H9 (cell line): ENCODE data around the gene MYL3. TPM values are rescaled to one million over a fixed set of nuclear protein-coding genes. Genes with fewer than 3 reads are reported as not detected.

Source experiments
- DNase-seq: peaks from one replicate; pipeline ENCODE4 v3.0.0-alpha.2; 2017
- H2AFZ ChIP-seq: one replicate; pipeline ENCODE4 v1.6.1; 2013; ENCODE audit warnings: mild to moderate bottlenecking, low read length, control low read depth, moderate library complexity
- H2AK5ac ChIP-seq: 2 replicates; pipeline ENCODE4 v1.6.1; 2013; ENCODE audit warnings: low read length, control low read depth, mixed read lengths; ENCODE audit not compliant: insufficient read length
- H2BK120ac ChIP-seq: one replicate; pipeline ENCODE4 v1.6.1; 2013; ENCODE audit warnings: low read depth, mild to moderate bottlenecking, low read length, control low read depth, inconsistent platforms; ENCODE audit not compliant: poor library complexity, severe bottlenecking
- H2BK12ac ChIP-seq: 2 replicates; pipeline ENCODE4 v1.6.1; 2013; ENCODE audit warnings: low read length, control low read depth, mixed read lengths, low read depth; ENCODE audit not compliant: insufficient read length
- H2BK15ac ChIP-seq: 2 replicates; pipeline ENCODE4 v1.6.1; 2013; ENCODE audit warnings: low read depth, low read length, control low read depth
- H2BK20ac ChIP-seq: one replicate; pipeline ENCODE4 v1.6.1; 2013; ENCODE audit warnings: low read depth, mild to moderate bottlenecking, low read length, control low read depth, inconsistent platforms; ENCODE audit not compliant: poor library complexity, severe bottlenecking
- H2BK5ac ChIP-seq: 2 replicates; pipeline ENCODE4 v1.6.1; 2013; ENCODE audit warnings: low read length, control low read depth, mixed read lengths; ENCODE audit not compliant: insufficient read length
- H3K14ac ChIP-seq: 2 replicates; pipeline ENCODE4 v1.6.1; 2013; ENCODE audit warnings: low read length, control low read depth; ENCODE audit not compliant: insufficient read depth
- H3K18ac ChIP-seq: 2 replicates; pipeline ENCODE4 v1.6.1; 2013; ENCODE audit warnings: low read depth, mild to moderate bottlenecking, mixed read lengths, low read length, control low read depth; ENCODE audit not compliant: insufficient read length
- H3K23ac ChIP-seq: 2 replicates; pipeline ENCODE4 v1.6.1; 2013; ENCODE audit warnings: low read length, control low read depth, mixed read lengths, low read depth; ENCODE audit not compliant: insufficient read length
- H3K23me2 ChIP-seq: 2 replicates; pipeline ENCODE4 v1.6.1; 2013; ENCODE audit warnings: low read depth, mild to moderate bottlenecking, mixed read lengths, low read length, control low read depth; ENCODE audit not compliant: insufficient read length, poor library complexity, severe bottlenecking
- H3K27ac ChIP-seq: 2 replicates; pipeline ENCODE4 v1.5.1; 2013; ENCODE audit warnings: low read length, control low read depth, mixed read lengths, low read depth; ENCODE audit not compliant: insufficient read length
- H3K27me3 ChIP-seq: 2 replicates; pipeline ENCODE4 v1.6.1; 2013; ENCODE audit warnings: low read length, control low read depth, inconsistent platforms; ENCODE audit not compliant: insufficient read depth
- H3K4ac ChIP-seq: 2 replicates; pipeline ENCODE4 v1.6.1; 2013; ENCODE audit warnings: low read depth, mild to moderate bottlenecking, control low read depth, inconsistent platforms, low read length, moderate library complexity
- H3K4me1 ChIP-seq: 2 replicates; pipeline ENCODE4 v1.6.1; 2013; ENCODE audit warnings: low read length, control low read depth, inconsistent platforms; ENCODE audit not compliant: insufficient read depth
- H3K4me2 ChIP-seq: 2 replicates; pipeline ENCODE4 v1.6.1; 2013; ENCODE audit warnings: low read length, control low read depth, mixed read lengths; ENCODE audit not compliant: insufficient read length, insufficient read depth
- H3K56ac ChIP-seq: 2 replicates; pipeline ENCODE4 v1.6.1; 2013; ENCODE audit warnings: low read depth, mild to moderate bottlenecking, mixed read lengths, low read length, control low read depth; ENCODE audit not compliant: insufficient read length
- H3K79me1 ChIP-seq: 2 replicates; pipeline ENCODE4 v1.6.1; 2013; ENCODE audit warnings: low read depth, mild to moderate bottlenecking, moderate library complexity, low read length, control low read depth, inconsistent platforms; ENCODE audit not compliant: insufficient read depth, poor library complexity, severe bottlenecking
- H3K79me2 ChIP-seq: 2 replicates; pipeline ENCODE4 v1.6.1; 2013; ENCODE audit warnings: low read length, control low read depth, inconsistent platforms; ENCODE audit not compliant: insufficient read depth
- H3K9ac ChIP-seq: 2 replicates; pipeline ENCODE4 v1.6.1; 2013; ENCODE audit warnings: low read length, control low read depth, mixed read lengths; ENCODE audit not compliant: insufficient read length; ENCODE audit errors: extremely low read depth
- H3K9me3 ChIP-seq: one replicate; pipeline ENCODE4 v1.6.1; 2013; ENCODE audit warnings: low read depth, low read length, inconsistent platforms; ENCODE audit not compliant: control insufficient read depth
- H3T11ph ChIP-seq: one replicate; pipeline ENCODE4 v1.6.1; 2013; ENCODE audit warnings: mild to moderate bottlenecking, low read length, control low read depth, inconsistent platforms
- H4K20me1 ChIP-seq: one replicate; pipeline ENCODE4 v1.6.1; 2013; ENCODE audit not compliant: control insufficient read depth, insufficient read length, insufficient read depth
- H4K5ac ChIP-seq: 2 replicates; pipeline ENCODE4 v1.6.1; 2013; ENCODE audit warnings: low read depth, mild to moderate bottlenecking, mixed read lengths, low read length, control low read depth; ENCODE audit not compliant: insufficient read length
- H4K8ac ChIP-seq: replicated peaks from 2 replicates; pipeline ENCODE4 v1.6.1; 2013; ENCODE audit warnings: low read length, control low read depth, mixed read lengths, low read depth; ENCODE audit not compliant: insufficient read length
- H4K91ac ChIP-seq: 2 replicates; pipeline ENCODE4 v1.6.1; 2013; ENCODE audit warnings: low read depth, mild to moderate bottlenecking, moderate library complexity, mixed read lengths, low read length, control low read depth; ENCODE audit not compliant: insufficient read length
- H3K27ac Mint-ChIP-seq, 3 experiments: 2 replicates in 2 of 3; 3 replicates in 1 of 3; pipeline ENCODE4 v1.8.0; 2020 to 2021; ENCODE audit warnings: mixed read lengths in 3 of 3, mild to moderate bottlenecking in 1 of 3, moderate library complexity in 1 of 3
- H3K27me3 Mint-ChIP-seq: 2 replicates; pipeline ENCODE4 v1.8.0; 2021; ENCODE audit warnings: low read depth, mild to moderate bottlenecking, moderate library complexity, mixed read lengths
- H3K36me3 Mint-ChIP-seq, 3 experiments: 2 replicates in 2 of 3; 3 replicates in 1 of 3; pipeline ENCODE4 v1.8.0; 2020 to 2021; ENCODE audit warnings: low read depth in 3 of 3, mixed read lengths in 3 of 3; ENCODE audit not compliant: insufficient read depth in 1 of 3
- H3K4me1 Mint-ChIP-seq, 2 experiments: 2 replicates each; pipeline ENCODE4 v1.8.0; 2020; ENCODE audit warnings: mixed read lengths in 2 of 2
- H3K4me3 Mint-ChIP-seq, 2 experiments: 2 replicates in 1 of 2; 3 replicates in 1 of 2; pipeline ENCODE4 v1.8.0; 2020 to 2021; ENCODE audit warnings: mild to moderate bottlenecking in 2 of 2, mixed read lengths in 2 of 2, moderate library complexity in 1 of 2
- H3K9me3 Mint-ChIP-seq, 2 experiments: 2 replicates in 1 of 2; 3 replicates in 1 of 2; pipeline ENCODE4 v1.8.0; 2020; ENCODE audit warnings: mild to moderate bottlenecking in 2 of 2, mixed read lengths in 2 of 2, moderate library complexity in 1 of 2
- WGBS: extraction: QIAGEN DNeasy Blood & Tissue Kit; methylation state at CpG from one replicate; pipeline ENCODE4 v1.1.7; 2013; ENCODE audit warnings: missing lambda C conversion rate, low lambda C conversion rate, mixed read lengths; ENCODE audit not compliant: insufficient read length; ENCODE audit errors: extremely low coverage; 5-methylcytosine and 5-hydroxymethylcytosine counted together
- total RNA-seq: library from RNA; stranded (reverse); gene quantifications from 2 replicates; pipeline ENCODE4 v1.2.1, GENCODE V29; 2021
- TF ChIP-seq, protein P1 (sequence below): fragments of 200-600 bp; sonication (generic); conservative IDR thresholded peaks from 3 replicates; pipeline ENCODE4 v1.8.0; 2021; ENCODE audit warnings: antibody characterized with exemption, mild to moderate bottlenecking

Gene MYL3
- total RNA-seq, 1 experiment from 2014 or later: 0.24 TPM

- H3K9me3 Mint-ChIP-seq: no peaks in the 10 kb centered on the region
- WGBS: no CpG with 5 or more reads among the region's 15 CpGs
These were observed 39.0 kb upstream of the MYL3 start for GRCh38 chr3:46902188-46902631.

More at GRCh38 chr3:46902188-46902631, 39.0 kb upstream of the MYL3 start:
- no peak overlapping the region for H2BK12ac ChIP-seq
- H3K56ac ChIP-seq: no peak overlapping the region
- no peak overlapping the region for H4K91ac ChIP-seq
- no peak overlapping the region for H3K9ac ChIP-seq
- H4K20me1 ChIP-seq: no peaks in the 10 kb centered on the region
- H3K79me2 ChIP-seq: no peaks in the 10 kb centered on the region
- H2BK15ac ChIP-seq: no peak overlapping the region
- H2BK5ac ChIP-seq: no peak overlapping the region
- H3K27ac ChIP-seq: no peak overlapping the region
- Mint-ChIP-seq H3K36me3 (no peaks in the 10 kb centered on the region), H3K4me1 (no peaks in the 10 kb centered on the region), H3K27ac (peak overlapping the region in 1 of 3 experiments; percentile 65; a peak in 1 of 7 replicates), H3K27me3 (peaks cover 1% of the 10 kb centered on the region; the same call in 1 of the 2 replicates), H3K4me3 (no peak overlapping the region)
- no peak overlapping the region for H4K5ac ChIP-seq
- H2BK20ac ChIP-seq: no peak overlapping the region
- no peaks in the 10 kb centered on the region for H3K79me1 ChIP-seq
- TF ChIP-seq, protein P1, sequence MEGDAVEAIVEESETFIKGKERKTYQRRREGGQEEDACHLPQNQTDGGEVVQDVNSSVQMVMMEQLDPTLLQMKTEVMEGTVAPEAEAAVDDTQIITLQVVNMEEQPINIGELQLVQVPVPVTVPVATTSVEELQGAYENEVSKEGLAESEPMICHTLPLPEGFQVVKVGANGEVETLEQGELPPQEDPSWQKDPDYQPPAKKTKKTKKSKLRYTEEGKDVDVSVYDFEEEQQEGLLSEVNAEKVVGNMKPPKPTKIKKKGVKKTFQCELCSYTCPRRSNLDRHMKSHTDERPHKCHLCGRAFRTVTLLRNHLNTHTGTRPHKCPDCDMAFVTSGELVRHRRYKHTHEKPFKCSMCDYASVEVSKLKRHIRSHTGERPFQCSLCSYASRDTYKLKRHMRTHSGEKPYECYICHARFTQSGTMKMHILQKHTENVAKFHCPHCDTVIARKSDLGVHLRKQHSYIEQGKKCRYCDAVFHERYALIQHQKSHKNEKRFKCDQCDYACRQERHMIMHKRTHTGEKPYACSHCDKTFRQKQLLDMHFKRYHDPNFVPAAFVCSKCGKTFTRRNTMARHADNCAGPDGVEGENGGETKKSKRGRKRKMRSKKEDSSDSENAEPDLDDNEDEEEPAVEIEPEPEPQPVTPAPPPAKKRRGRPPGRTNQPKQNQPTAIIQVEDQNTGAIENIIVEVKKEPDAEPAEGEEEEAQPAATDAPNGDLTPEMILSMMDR: no peak
- H3K9me3 ChIP-seq: no peaks in the 10 kb centered on the region
- no peak overlapping the region for H2AK5ac ChIP-seq
- no peak for DNase-seq
- H3K23ac ChIP-seq: no peak overlapping the region
- no peak overlapping the region for H3K18ac ChIP-seq
- no peak overlapping the region for H4K8ac ChIP-seq
- H3K4ac ChIP-seq: no peak overlapping the region
- no peak overlapping the region for H3K14ac ChIP-seq
- H3K23me2 ChIP-seq: no peaks in the 10 kb centered on the region
- no peak overlapping the region for H2AFZ ChIP-seq
- H3T11ph ChIP-seq: no peak overlapping the region
- no peak overlapping the region for H2BK120ac ChIP-seq
- no peaks in the 10 kb centered on the region; the same call in 1 of the 2 replicates for H3K27me3 ChIP-seq
- no peaks in the 10 kb centered on the region for H3K4me1 ChIP-seq
- no peak overlapping the region for H3K4me2 ChIP-seq
